HEK293T (cell line): ENCODE data around the gene KIF5C.

ENCODE experiments used
- FOXA1 ChIP-seq: fragments of 450-650 bp; IDR thresholded peaks from 2 replicates; pipeline ENCODE4 v1.6.1; 2016; ENCODE audit warnings: mild to moderate bottlenecking
- FOXK2 ChIP-seq: fragments of 450-650 bp; IDR thresholded peaks from 2 replicates; pipeline ENCODE4 v1.6.1; 2016; ENCODE audit warnings: mild to moderate bottlenecking
- FOXM1 ChIP-seq: fragments of 450-650 bp; IDR thresholded peaks from 2 replicates; pipeline ENCODE4 v1.6.1; 2017; ENCODE audit warnings: mild to moderate bottlenecking, borderline replicate concordance
- LEF1 ChIP-seq: fragments of 450-650 bp; IDR thresholded peaks from 2 replicates; pipeline ENCODE4 v1.6.1; 2017; ENCODE audit warnings: mild to moderate bottlenecking, borderline replicate concordance
- PKNOX1 ChIP-seq: fragments of 450-650 bp; IDR thresholded peaks from 2 replicates; pipeline ENCODE4 v1.6.1; 2016
- SP1 ChIP-seq: fragments of 450-650 bp; IDR thresholded peaks from 2 replicates; pipeline ENCODE4 v1.6.1; 2017
- SUZ12 ChIP-seq: fragments of 450-650 bp; IDR thresholded peaks from 2 replicates; pipeline ENCODE4 v1.6.1; 2016; ENCODE audit warnings: mild to moderate bottlenecking

GRCh38 chr2:148913492-148913891 is 38.5 kb downstream of the KIF5C start:
- TF ChIP-seq FOXK2 (no peak), FOXA1 (no peak), SP1 (no peak), FOXM1 (no peak), LEF1 (no peak), PKNOX1 (no peak), SUZ12 (no peak)
